Neural progenitor cell (in vitro differentiated cells): ENCODE results near the gene XYLT1. TPM values are rescaled to one million over a fixed set of nuclear protein-coding genes. Genes with fewer than 3 reads are reported as not detected.

Experiments used
- DNase-seq: peaks from one replicate; pipeline ENCODE4 v3.0.0-alpha.2; 2016; ENCODE audit warnings: low spot score
- H2AFZ ChIP-seq: fragments of 200-600 bp; sonication (generic); replicated peaks from 2 replicates; pipeline ENCODE4 v1.6.1; 2016; ENCODE audit warnings: antibody characterized with exemption
- H3F3A ChIP-seq: fragments of 200-600 bp; sonication (generic); 2 replicates; pipeline ENCODE4 v1.6.1; 2016; ENCODE audit warnings: antibody characterized with exemption, low read depth
- H3K27ac ChIP-seq: fragments of 200-600 bp; sonication (generic); 2 replicates; pipeline ENCODE4 v1.5.1; 2016; ENCODE audit warnings: mild to moderate bottlenecking
- H3K27me3 ChIP-seq: fragments of 200-600 bp; sonication (generic); 2 replicates; pipeline ENCODE4 v1.6.1; 2016; ENCODE audit warnings: mild to moderate bottlenecking, moderate library complexity
- H3K36me3 ChIP-seq: fragments of 200-600 bp; sonication (generic); 2 replicates; pipeline ENCODE4 v1.5.1; 2016
- H3K4me1 ChIP-seq: fragments of 200-600 bp; sonication (generic); 2 replicates; pipeline ENCODE4 v1.6.1; 2016; ENCODE audit warnings: mixed run types
- H3K4me2 ChIP-seq: fragments of 200-600 bp; sonication (generic); 2 replicates; pipeline ENCODE4 v1.6.1; 2016
- H3K4me3 ChIP-seq: fragments of 200-600 bp; sonication (generic); 2 replicates; pipeline ENCODE4 v1.5.1; 2016
- H3K79me2 ChIP-seq: fragments of 200-600 bp; sonication (generic); 2 replicates; pipeline ENCODE4 v1.6.1; 2016; ENCODE audit warnings: low read depth
- H3K9ac ChIP-seq: fragments of 200-600 bp; sonication (generic); 2 replicates; pipeline ENCODE4 v1.6.1; 2016
- H3K9me3 ChIP-seq: fragments of 200-600 bp; sonication (generic); 2 replicates; pipeline ENCODE4 v1.5.1; 2016; ENCODE audit warnings: low read depth
- H4K20me1 ChIP-seq: fragments of 200-600 bp; sonication (generic); 2 replicates; pipeline ENCODE4 v1.6.1; 2016; ENCODE audit warnings: low read depth
- H3K27ac Mint-ChIP-seq: 3 replicates; pipeline ENCODE4 v1.8.0; 2021; ENCODE audit warnings: mixed read lengths
- H3K27me3 Mint-ChIP-seq: 2 replicates; pipeline ENCODE4 v1.8.0; 2022; ENCODE audit warnings: low read depth, mild to moderate bottlenecking, inconsistent platforms, moderate library complexity, mixed read lengths; ENCODE audit not compliant: insufficient read depth
- H3K36me3 Mint-ChIP-seq: 3 replicates; pipeline ENCODE4 v1.8.0; 2021; ENCODE audit warnings: mixed read lengths
- H3K4me1 Mint-ChIP-seq: 3 replicates; pipeline ENCODE4 v1.8.0; 2021; ENCODE audit warnings: mixed read lengths
- H3K4me3 Mint-ChIP-seq: 3 replicates; pipeline ENCODE4 v1.8.0; 2021; ENCODE audit warnings: mild to moderate bottlenecking, moderate library complexity, mixed read lengths
- H3K9me3 Mint-ChIP-seq: 3 replicates; pipeline ENCODE4 v1.8.0; 2020; ENCODE audit warnings: mixed read lengths
- EZH2 ChIP-seq: fragments of 200-600 bp; sonication (generic); IDR thresholded peaks from 2 replicates; pipeline ENCODE4 v1.6.1; 2017; ENCODE audit warnings: antibody characterized with exemption, mild to moderate bottlenecking, moderate library complexity
- EZH2phosphoT487 ChIP-seq: fragments of 200-600 bp; sonication (generic); IDR thresholded peaks from 2 replicates; pipeline ENCODE4 v1.6.1; 2017; ENCODE audit warnings: antibody characterized with exemption
- total RNA-seq: library from RNA; depleted of rRNA; stranded (reverse); fragments of >200 nt; gene quantifications from 2 replicates; pipeline ENCODE4 v1.2.3, GENCODE V29; 2015; ENCODE audit warnings: low replicate concordance
- TF ChIP-seq, protein P1 (sequence below): fragments of 200-600 bp; sonication (generic); IDR thresholded peaks from 2 replicates; pipeline ENCODE4 v1.5.1; 2017; ENCODE audit warnings: antibody characterized with exemption, mild to moderate bottlenecking

Gene XYLT1
- total RNA-seq, 1 donor from 2014 or later: 5.9 TPM

DNA sequence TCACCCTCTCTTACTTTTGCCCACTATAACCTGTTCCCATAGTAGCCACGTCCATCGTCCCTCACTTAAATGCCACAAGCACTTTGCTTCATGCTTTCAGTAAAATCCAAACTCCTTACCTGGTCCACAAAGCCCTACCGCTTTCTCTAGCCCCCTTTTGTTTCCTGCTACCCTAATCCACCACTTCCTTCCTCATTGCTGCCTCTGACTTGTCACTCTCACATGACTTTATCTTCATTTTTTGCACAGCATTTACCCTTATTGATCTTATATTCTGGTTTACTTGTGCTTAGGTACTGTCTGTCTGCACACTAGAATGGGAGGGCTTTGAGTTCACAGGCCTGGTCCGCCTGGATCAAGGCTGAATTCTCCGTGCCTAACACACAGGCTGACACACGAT lies 340.0 kb downstream of the XYLT1 start:
- no peak overlapping the region for H3K4me3 Mint-ChIP-seq
- no peak overlapping the region for H3K27ac Mint-ChIP-seq
- H3K27me3 Mint-ChIP-seq: no peaks in the 10 kb centered on the region

DNA sequence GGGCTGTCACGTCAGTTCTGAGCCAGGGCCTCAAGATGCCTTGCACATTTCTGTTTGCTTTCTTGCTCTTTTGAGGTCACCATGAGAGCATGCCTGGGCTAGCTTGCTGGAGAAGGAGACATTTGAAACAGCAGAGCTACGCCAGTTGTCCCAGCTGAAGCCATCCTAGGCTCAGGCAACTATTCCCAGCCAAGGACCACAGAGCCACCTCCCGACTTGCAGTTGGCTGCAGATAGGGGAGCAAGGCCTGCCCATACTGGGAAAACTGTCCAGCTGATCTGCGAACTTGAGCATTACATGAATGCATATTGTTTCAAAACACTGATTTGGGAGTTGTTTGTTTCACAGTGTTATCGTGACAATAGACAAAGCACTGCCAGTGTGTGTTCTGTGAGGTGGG lies 340.8 kb downstream of the XYLT1 start:
- no peak for DNase-seq
- Histone ChIP-seq H3K36me3 (no peaks in the 10 kb centered on the region), H3K27ac (no peak overlapping the region), H3K27me3 (no peaks in the 10 kb centered on the region), H3K4me2 (no peak overlapping the region), H3K4me1 (peaks cover 9% of the 10 kb centered on the region), H3K4me3 (no peak overlapping the region), H3K79me2 (no peaks in the 10 kb centered on the region), H4K20me1 (no peaks in the 10 kb centered on the region), H2AFZ (no peak overlapping the region), H3F3A (peaks cover 5% of the 10 kb centered on the region), H3K9me3 (no peaks in the 10 kb centered on the region), H3K9ac (no peak overlapping the region)
- Mint-ChIP-seq H3K36me3 (peaks cover 31% of the 10 kb centered on the region), H3K4me1 (no peaks in the 10 kb centered on the region), H3K27me3 (no peaks in the 10 kb centered on the region), H3K9me3 (no peaks in the 10 kb centered on the region), H3K4me3 (no peak overlapping the region), H3K27ac (no peak overlapping the region)
- TF ChIP-seq, protein P1, sequence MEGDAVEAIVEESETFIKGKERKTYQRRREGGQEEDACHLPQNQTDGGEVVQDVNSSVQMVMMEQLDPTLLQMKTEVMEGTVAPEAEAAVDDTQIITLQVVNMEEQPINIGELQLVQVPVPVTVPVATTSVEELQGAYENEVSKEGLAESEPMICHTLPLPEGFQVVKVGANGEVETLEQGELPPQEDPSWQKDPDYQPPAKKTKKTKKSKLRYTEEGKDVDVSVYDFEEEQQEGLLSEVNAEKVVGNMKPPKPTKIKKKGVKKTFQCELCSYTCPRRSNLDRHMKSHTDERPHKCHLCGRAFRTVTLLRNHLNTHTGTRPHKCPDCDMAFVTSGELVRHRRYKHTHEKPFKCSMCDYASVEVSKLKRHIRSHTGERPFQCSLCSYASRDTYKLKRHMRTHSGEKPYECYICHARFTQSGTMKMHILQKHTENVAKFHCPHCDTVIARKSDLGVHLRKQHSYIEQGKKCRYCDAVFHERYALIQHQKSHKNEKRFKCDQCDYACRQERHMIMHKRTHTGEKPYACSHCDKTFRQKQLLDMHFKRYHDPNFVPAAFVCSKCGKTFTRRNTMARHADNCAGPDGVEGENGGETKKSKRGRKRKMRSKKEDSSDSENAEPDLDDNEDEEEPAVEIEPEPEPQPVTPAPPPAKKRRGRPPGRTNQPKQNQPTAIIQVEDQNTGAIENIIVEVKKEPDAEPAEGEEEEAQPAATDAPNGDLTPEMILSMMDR: no peak
- TF ChIP-seq EZH2phosphoT487: no peak
- TF ChIP-seq EZH2: no peak

More for the DNA sequence above, 340.0 kb downstream of the XYLT1 start:
- H4K20me1 ChIP-seq: no peaks in the 10 kb centered on the region
- no peak overlapping the region for H3K9ac ChIP-seq
- H3K27me3 ChIP-seq: no peaks in the 10 kb centered on the region
- no peak for DNase-seq
- no peaks in the 10 kb centered on the region for H3K36me3 ChIP-seq
- H3K36me3 Mint-ChIP-seq: peaks cover 26% of the 10 kb centered on the region
- no peaks in the 10 kb centered on the region for H3K4me1 Mint-ChIP-seq
- H3K4me3 ChIP-seq: no peak overlapping the region
- no peaks in the 10 kb centered on the region for H3K9me3 Mint-ChIP-seq
- H3K79me2 ChIP-seq: no peaks in the 10 kb centered on the region
- H3K4me2 ChIP-seq: no peak overlapping the region
- H3K9me3 ChIP-seq: no peaks in the 10 kb centered on the region
- H3K27ac ChIP-seq: no peak overlapping the region
- peaks cover 6% of the 10 kb centered on the region for H3K4me1 ChIP-seq
- peaks cover 2% of the 10 kb centered on the region for H3F3A ChIP-seq
- H2AFZ ChIP-seq: no peak overlapping the region
- TF ChIP-seq, protein P1: no peak

DNA sequence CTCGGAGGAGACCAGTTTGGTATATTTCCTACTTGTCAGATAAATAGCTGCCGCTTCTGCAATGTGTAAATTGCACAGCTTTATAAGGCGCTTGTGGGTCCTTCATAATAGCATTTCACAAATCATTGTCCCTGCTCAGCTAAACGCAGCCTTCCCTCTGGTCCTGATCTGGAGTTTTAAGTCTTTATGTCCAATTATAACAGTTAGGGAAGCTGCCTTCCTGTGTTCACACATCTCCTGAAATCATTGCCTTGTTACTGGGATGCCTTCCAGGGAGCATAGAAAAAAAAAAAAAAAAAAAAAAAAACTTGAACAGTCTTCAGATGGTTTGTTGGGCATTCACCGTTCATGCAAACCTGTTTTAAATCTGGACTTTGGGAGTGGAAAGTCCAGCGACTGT lies 342.0 kb downstream of the XYLT1 start:
- no peaks in the 10 kb centered on the region for H3K9me3 ChIP-seq
- no peak for DNase-seq
- TF ChIP-seq, protein P1: no peak
- TF ChIP-seq EZH2 (no peak), EZH2phosphoT487 (no peak)
- H2AFZ ChIP-seq: no peak overlapping the region
- Mint-ChIP-seq H3K9me3 (no peaks in the 10 kb centered on the region), H3K27me3 (no peaks in the 10 kb centered on the region), H3K4me3 (no peak overlapping the region), H3K4me1 (no peaks in the 10 kb centered on the region), H3K36me3 (peaks cover 34% of the 10 kb centered on the region), H3K27ac (no peak overlapping the region)
- no peak overlapping the region for H3K4me3 ChIP-seq
- H3K79me2 ChIP-seq: no peaks in the 10 kb centered on the region
- no peak overlapping the region for H3K4me2 ChIP-seq
- H3K27ac ChIP-seq: no peak overlapping the region
- no peaks in the 10 kb centered on the region for H3K36me3 ChIP-seq
- peaks cover 9% of the 10 kb centered on the region for H3K4me1 ChIP-seq
- H3K9ac ChIP-seq: no peak overlapping the region
- no peaks in the 10 kb centered on the region for H3K27me3 ChIP-seq
- peaks cover 5% of the 10 kb centered on the region for H3F3A ChIP-seq
- no peaks in the 10 kb centered on the region for H4K20me1 ChIP-seq
